Mesendoderm (in vitro differentiated cells): Measurements from ENCODE around the gene FMO5.

Experiments
- DNase-seq: peaks from one replicate; pipeline ENCODE4 v3.0.0; 2013
- H2AK5ac ChIP-seq: 2 replicates; pipeline ENCODE4 v1.6.1; 2013; ENCODE audit warnings: low read length, inconsistent platforms
- H2BK120ac ChIP-seq: 2 replicates; pipeline ENCODE4 v1.6.1; 2013; ENCODE audit warnings: low read depth, mild to moderate bottlenecking, low read length, moderate library complexity, mixed read lengths
- H2BK15ac ChIP-seq: replicated peaks from 2 replicates; pipeline ENCODE4 v1.6.1; 2013; ENCODE audit warnings: low read depth, mild to moderate bottlenecking, moderate library complexity
- H2BK5ac ChIP-seq: 2 replicates; pipeline ENCODE4 v1.6.1; 2013; ENCODE audit warnings: low read length, inconsistent platforms
- H3K18ac ChIP-seq: 2 replicates; pipeline ENCODE4 v1.6.1; 2013; ENCODE audit warnings: mild to moderate bottlenecking, low read length, mixed read lengths
- H3K23ac ChIP-seq: one replicate; pipeline ENCODE4 v1.6.1; 2013; ENCODE audit warnings: low read length
- H3K27ac ChIP-seq: 2 replicates; pipeline ENCODE4 v1.5.1; 2013; ENCODE audit warnings: low read depth, mild to moderate bottlenecking, inconsistent platforms, low read length, moderate library complexity
- H3K27me3 ChIP-seq: 2 replicates; pipeline ENCODE4 v1.6.1; 2013; ENCODE audit warnings: low read length, control low read depth, mild to moderate bottlenecking, inconsistent platforms; ENCODE audit not compliant: insufficient read depth, poor library complexity
- H3K36me3 ChIP-seq: 2 replicates; pipeline ENCODE4 v1.6.1; 2013; ENCODE audit warnings: low read length, inconsistent platforms; ENCODE audit not compliant: control insufficient read depth, insufficient read depth
- H3K4ac ChIP-seq: one replicate; pipeline ENCODE4 v1.6.1; 2013; ENCODE audit warnings: low read depth, mild to moderate bottlenecking, low read length, moderate library complexity
- H3K4me1 ChIP-seq: 2 replicates; pipeline ENCODE4 v1.6.1; 2013; ENCODE audit warnings: low read depth, low read length, inconsistent platforms; ENCODE audit not compliant: control insufficient read depth
- H3K4me2 ChIP-seq: 2 replicates; pipeline ENCODE4 v1.6.1; 2013; ENCODE audit warnings: low read length
- H3K4me3 ChIP-seq: 2 replicates; pipeline ENCODE4 v1.5.1; 2013; ENCODE audit warnings: mild to moderate bottlenecking, low read length
- H3K56ac ChIP-seq: one replicate; pipeline ENCODE4 v1.6.1; 2013; ENCODE audit warnings: low read length
- H3K79me1 ChIP-seq: 2 replicates; pipeline ENCODE4 v1.6.1; 2013; ENCODE audit warnings: low read length, inconsistent platforms
- H3K79me2 ChIP-seq: 2 replicates; pipeline ENCODE4 v1.6.1; 2013; ENCODE audit warnings: mild to moderate bottlenecking, low read length; ENCODE audit not compliant: control insufficient read depth, insufficient read depth
- H3K9ac ChIP-seq: 2 replicates; pipeline ENCODE4 v1.6.1; 2013; ENCODE audit warnings: low read length, inconsistent platforms
- H4K5ac ChIP-seq: one replicate; pipeline ENCODE4 v1.6.1; 2013; ENCODE audit warnings: low read length
- H4K8ac ChIP-seq: one replicate; pipeline ENCODE4 v1.6.1; 2013; ENCODE audit warnings: low read depth, mild to moderate bottlenecking, control low read depth, low read length, moderate library complexity
- WGBS: extraction: QIAGEN DNeasy Blood & Tissue Kit; methylation state at CpG from one replicate; pipeline ENCODE4 v1.1.7; 2013; ENCODE audit warnings: low lambda C conversion rate, missing lambda C conversion rate; ENCODE audit not compliant: insufficient coverage; ENCODE audit errors: extremely low coverage; 5-methylcytosine and 5-hydroxymethylcytosine counted together

Gene FMO5

DNA sequence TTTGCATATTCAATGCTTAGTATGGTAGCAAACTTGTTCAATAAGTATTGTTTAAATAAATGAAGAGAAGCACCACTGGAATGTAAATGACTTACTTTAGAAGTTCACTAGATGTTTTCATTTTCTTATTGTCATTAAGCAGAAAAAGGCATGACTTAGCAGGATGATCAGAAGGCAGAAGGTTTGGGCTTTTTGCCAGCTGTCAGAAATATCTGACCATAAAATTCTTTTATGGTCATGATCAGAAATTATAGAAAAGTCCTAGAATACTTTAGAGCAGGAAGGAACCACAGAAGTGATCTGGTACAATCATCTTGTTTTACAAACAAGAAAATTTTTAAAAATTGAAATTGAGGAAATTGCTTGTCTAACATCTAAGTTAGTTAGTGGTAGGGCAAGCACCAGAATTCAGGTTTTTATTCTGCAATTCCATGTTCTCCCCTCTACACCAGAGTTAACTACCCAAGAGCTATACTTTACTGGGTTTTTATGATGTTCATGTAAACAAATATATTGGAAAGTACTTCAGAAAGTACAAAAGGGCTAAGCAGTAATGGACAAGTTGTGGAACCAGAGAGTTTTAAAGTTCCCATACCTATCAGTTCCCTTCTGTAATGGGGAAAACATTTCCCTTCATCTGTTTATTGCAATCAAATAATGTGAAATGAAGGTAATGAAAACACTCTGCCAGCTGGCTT, 10.1 kb downstream of the FMO5 start:
- no peak overlapping the region for H3K4ac ChIP-seq
- H2BK15ac ChIP-seq, result no peak overlapping the region
- H3K27ac ChIP-seq, result no peak overlapping the region
- no peak for DNase-seq
- H3K79me2 ChIP-seq, result no peaks in the 10 kb centered on the region
- no peaks in the 10 kb centered on the region for H3K4me1 ChIP-seq
- H3K18ac ChIP-seq, result no peak overlapping the region
- no peak overlapping the region for H2BK120ac ChIP-seq
- no peaks in the 10 kb centered on the region for H3K36me3 ChIP-seq
- no peak overlapping the region for H2BK5ac ChIP-seq
- H2AK5ac ChIP-seq, result no peak overlapping the region
- H3K23ac ChIP-seq, result no peak overlapping the region
- no peaks in the 10 kb centered on the region for H3K79me1 ChIP-seq
- H3K27me3 ChIP-seq, result no peaks in the 10 kb centered on the region
- no peak overlapping the region for H4K8ac ChIP-seq
- no peak overlapping the region for H3K4me2 ChIP-seq
- H4K5ac ChIP-seq, result no peak overlapping the region
- no peak overlapping the region for H3K56ac ChIP-seq
- H3K4me3 ChIP-seq, result no peak overlapping the region
- no peak overlapping the region for H3K9ac ChIP-seq

DNA sequence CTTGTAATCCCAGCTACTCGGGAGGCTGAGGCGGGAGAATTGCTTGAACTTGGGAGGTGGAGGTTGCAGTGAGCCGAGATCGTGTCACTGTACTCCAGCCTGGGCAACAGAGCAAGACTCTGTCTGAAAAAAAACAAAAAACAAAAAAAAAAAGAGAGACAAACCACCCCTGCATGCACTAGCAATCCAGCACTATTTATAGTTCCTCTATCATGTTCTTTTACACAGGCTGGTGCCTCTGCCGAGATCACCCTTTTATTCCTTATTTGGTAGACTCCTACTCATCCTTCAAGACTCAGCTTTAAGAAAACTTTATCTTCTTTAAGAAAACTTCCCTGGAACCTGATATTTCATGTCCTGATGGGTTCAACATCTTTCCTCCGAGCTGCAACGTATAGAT, 10.8 kb downstream of the FMO5 start:
- no peak overlapping the region for H3K4me2 ChIP-seq
- H3K4me3 ChIP-seq, result no peak overlapping the region
- no CpG with 5 or more reads among the region's 7 CpGs for WGBS
- H3K4me1 ChIP-seq, result no peaks in the 10 kb centered on the region
- H3K27me3 ChIP-seq, result no peaks in the 10 kb centered on the region
- H2BK5ac ChIP-seq, result no peak overlapping the region
- no peak overlapping the region for H2AK5ac ChIP-seq
- H3K36me3 ChIP-seq, result no peaks in the 10 kb centered on the region
- H3K4ac ChIP-seq, result no peak overlapping the region
- H3K9ac ChIP-seq, result no peak overlapping the region
- H2BK15ac ChIP-seq, result no peak overlapping the region
- H4K8ac ChIP-seq, result no peak overlapping the region
- no peak overlapping the region for H4K5ac ChIP-seq
- H2BK120ac ChIP-seq, result no peak overlapping the region
- no peak overlapping the region for H3K18ac ChIP-seq
- DNase-seq, result no peak
- no peaks in the 10 kb centered on the region for H3K79me2 ChIP-seq
- H3K23ac ChIP-seq, result no peak overlapping the region
- no peaks in the 10 kb centered on the region for H3K79me1 ChIP-seq
- no peak overlapping the region for H3K56ac ChIP-seq
- no peak overlapping the region for H3K27ac ChIP-seq

DNA sequence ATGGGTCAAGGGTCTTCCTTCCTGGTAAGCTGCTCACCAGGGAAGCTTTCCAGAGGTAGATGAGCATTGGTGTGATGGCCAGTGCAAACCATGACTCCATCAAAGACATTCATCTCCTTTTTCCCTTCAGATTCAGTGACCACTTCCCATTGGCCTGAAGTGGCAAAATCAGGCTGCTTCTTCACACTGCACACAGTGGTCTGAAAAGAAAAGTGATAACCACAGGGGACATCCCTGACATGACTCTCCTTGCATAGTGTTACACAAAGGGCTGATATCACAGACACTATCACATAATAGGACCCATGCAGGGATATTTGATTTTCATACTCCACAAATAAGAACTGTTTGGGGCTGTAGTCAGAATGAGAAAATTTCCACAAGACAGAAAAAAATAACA, 11.9 kb downstream of the FMO5 start:
- Histone ChIP-seq H3K36me3 (no peaks in the 10 kb centered on the region), H2BK5ac (no peak overlapping the region), H3K4me3 (no peak overlapping the region), H2AK5ac (no peak overlapping the region), H3K79me1 (no peaks in the 10 kb centered on the region), H4K5ac (no peak overlapping the region), H3K9ac (no peak overlapping the region), H3K56ac (no peak overlapping the region), H3K4me1 (no peaks in the 10 kb centered on the region), H3K18ac (no peak overlapping the region), H3K27me3 (no peaks in the 10 kb centered on the region), H2BK120ac (no peak overlapping the region), H3K4me2 (no peak overlapping the region), H3K79me2 (no peaks in the 10 kb centered on the region), H4K8ac (no peak overlapping the region), H3K4ac (no peak overlapping the region), H2BK15ac (no peak overlapping the region), H3K27ac (no peak overlapping the region), H3K23ac (no peak overlapping the region)
- peak; percentile 20 for DNase-seq

DNA sequence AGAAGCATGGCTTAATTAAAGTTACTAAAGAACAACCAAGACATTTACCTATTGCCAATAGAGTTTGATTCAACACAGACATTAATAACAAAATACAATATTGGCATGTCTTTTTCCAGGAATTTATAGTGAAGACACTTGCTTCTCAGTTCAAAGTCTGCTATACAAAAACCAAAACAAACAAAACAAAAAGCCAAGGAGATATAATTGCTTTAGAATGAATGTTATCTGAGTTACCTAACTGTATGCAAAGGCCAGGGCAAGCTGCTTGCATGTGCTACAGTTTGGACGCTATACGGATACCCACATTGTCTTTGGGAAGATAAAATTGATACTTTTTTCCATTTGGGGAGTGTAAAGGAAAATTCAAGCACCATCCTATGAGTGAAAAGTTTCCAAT, 13.6 kb downstream of the FMO5 start:
- H3K27ac ChIP-seq, result no peak overlapping the region
- H2BK15ac ChIP-seq, result no peak overlapping the region
- no peak overlapping the region for H4K5ac ChIP-seq
- no peak overlapping the region for H3K56ac ChIP-seq
- H3K9ac ChIP-seq, result no peak overlapping the region
- no peak overlapping the region for H2BK5ac ChIP-seq
- no peak overlapping the region for H2AK5ac ChIP-seq
- no peak for DNase-seq
- H2BK120ac ChIP-seq, result no peak overlapping the region
- H3K23ac ChIP-seq, result no peak overlapping the region
- no peaks in the 10 kb centered on the region for H3K27me3 ChIP-seq
- no peak overlapping the region for H3K4ac ChIP-seq
- no peaks in the 10 kb centered on the region for H3K79me1 ChIP-seq
- H3K36me3 ChIP-seq, result no peaks in the 10 kb centered on the region
- no CpG with 5 or more reads among the region's 2 CpGs for WGBS
- H4K8ac ChIP-seq, result no peak overlapping the region
- H3K4me2 ChIP-seq, result no peak overlapping the region
- H3K79me2 ChIP-seq, result no peaks in the 10 kb centered on the region
- H3K18ac ChIP-seq, result no peak overlapping the region
- H3K4me3 ChIP-seq, result no peak overlapping the region
- no peaks in the 10 kb centered on the region for H3K4me1 ChIP-seq

DNA sequence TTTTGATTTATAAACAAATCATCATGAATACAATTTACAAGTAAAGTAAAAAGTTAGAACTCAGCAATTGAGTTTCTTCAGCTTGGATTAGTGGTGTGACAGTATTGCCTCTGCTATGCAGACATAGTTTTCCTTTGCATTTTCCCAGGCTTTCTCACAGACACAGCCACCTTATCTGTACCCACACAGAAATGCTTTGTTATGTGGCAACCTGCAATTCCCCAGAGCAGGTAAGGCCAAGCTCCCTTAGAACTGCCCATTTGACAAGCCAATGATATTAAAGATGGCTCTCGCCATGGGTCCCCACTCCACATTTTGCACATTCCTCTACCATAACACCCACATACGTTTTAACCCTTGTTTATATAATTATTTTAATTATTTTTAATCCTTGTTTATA, 14.2 kb downstream of the FMO5 start:
- H4K5ac ChIP-seq, result no peak overlapping the region
- no peaks in the 10 kb centered on the region for H3K4me1 ChIP-seq
- H3K27me3 ChIP-seq, result no peaks in the 10 kb centered on the region
- H2BK5ac ChIP-seq, result no peak overlapping the region
- no peak overlapping the region for H3K56ac ChIP-seq
- H3K27ac ChIP-seq, result no peak overlapping the region
- H3K4me2 ChIP-seq, result no peak overlapping the region
- H2BK120ac ChIP-seq, result no peak overlapping the region
- no peak overlapping the region for H2AK5ac ChIP-seq
- H3K79me2 ChIP-seq, result no peaks in the 10 kb centered on the region
- no peak overlapping the region for H3K4me3 ChIP-seq
- H4K8ac ChIP-seq, result no peak overlapping the region
- no peak overlapping the region for H2BK15ac ChIP-seq
- H3K23ac ChIP-seq, result no peak overlapping the region
- DNase-seq, result no peak
- H3K18ac ChIP-seq, result no peak overlapping the region
- H3K79me1 ChIP-seq, result no peaks in the 10 kb centered on the region
- WGBS, result 100% methylated on average over 1 of the region's 2 CpGs
- no peak overlapping the region for H3K9ac ChIP-seq
- no peak overlapping the region for H3K4ac ChIP-seq
- H3K36me3 ChIP-seq, result no peaks in the 10 kb centered on the region
